HG03571 (cell line): Measurements from ENCODE around the gene CIP2A.
A peak's percentile ranks its signal among the peaks of the same experiment; 100 is the strongest.

Source experiments
- ATAC-seq: cut with Tn5 transposase; IDR thresholded peaks from one replicate; pipeline ENCODE4 v1.9.1; 2021; ENCODE audit not compliant: unreplicated experiment

Gene CIP2A

DNA sequence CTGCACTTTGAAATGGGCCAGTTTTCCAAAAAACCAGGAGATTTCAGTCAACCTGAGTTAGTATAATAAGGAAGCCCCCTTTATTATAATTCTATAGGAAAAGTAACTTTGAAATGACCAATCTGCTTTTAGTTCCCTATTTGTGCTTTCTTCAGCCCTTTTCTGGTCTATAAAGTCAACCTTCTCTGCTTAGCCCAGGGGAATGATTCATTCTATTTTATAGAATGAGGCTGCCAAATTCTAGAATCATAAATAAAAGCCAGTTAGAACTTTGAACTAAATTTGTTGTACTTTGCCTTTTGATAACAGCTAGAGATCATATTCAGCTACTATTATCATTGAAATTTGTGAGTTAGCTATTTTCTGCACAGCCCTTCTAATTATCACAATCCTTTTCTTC, 24.7 kb downstream of the CIP2A start:
- no peak for ATAC-seq

DNA sequence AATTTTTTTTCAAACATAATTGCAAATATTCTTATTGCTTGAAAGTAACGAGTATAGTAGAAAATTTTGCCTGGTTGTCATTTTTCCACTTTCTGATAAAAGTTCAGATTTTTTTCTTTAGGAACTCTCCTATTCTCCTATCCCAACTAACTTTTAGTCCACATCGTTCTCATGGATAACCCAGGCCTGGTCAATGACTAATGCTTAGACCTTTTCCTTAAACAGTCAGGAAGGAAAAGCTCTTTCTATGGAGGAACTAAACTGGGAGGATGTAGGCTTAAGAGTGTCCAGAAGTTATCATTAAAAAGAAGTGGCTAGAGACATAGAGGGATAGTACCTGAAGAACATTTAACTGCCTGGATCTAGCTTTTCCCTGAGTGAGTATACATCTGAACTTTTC, 26.7 kb downstream of the CIP2A start:
- no peak for ATAC-seq

DNA sequence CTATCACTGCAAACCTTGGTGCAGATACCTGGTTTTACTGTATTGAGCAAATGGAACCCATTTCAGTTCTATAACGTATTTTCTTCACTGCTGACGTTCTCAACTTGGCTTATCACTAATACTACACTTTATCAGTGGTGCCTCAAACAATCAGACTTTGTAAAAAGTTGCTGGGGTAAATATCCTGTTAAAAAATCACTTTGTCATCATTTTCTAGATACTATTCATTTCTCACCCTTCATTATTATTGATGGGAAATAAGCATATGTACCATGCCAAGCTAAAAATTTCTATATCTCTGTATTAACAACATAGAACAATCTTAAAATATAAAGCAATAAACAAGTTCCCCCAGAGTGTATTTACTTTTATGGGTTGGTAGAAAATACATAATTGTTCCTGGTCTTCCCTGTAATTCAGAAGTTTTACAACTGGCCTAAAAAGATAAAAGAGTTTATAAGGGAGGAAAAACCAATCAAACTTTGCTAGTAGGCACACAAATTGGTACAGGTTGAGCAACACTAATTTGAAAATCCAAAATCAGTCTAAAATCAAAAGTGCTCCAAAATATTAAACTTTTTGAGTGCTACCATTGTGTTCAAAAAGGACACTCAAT, 33.2 kb downstream of the CIP2A start:
- ATAC-seq: no peak

GRCh38 chr3:108554913-108555571, 34.2 kb downstream of the CIP2A start:
- no peak for ATAC-seq

- no peak for ATAC-seq
Measured at GRCh38 chr3:108554229-108554628, 35.0 kb downstream of the CIP2A start.

GRCh38 chr3:108552267-108553159, 36.7 kb downstream of the CIP2A start:
- peak; percentile 47 for ATAC-seq

DNA sequence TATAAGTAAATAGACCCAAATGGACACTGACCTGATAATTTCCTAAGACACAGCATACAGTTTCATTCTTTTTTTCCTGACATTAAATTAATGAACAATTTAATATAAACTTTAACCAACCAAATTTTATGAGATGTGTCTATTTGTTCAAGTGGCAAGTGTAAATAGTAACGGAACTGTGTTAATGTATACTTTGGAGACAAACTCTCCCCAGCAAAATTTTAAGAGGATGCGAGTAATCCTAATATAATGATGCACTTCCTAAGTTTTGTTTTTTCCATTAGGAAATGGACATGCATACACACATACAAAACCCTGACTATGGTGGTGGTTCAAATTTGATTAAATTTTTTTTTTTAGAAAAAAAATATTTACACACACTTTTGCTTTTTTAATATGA, 40.4 kb downstream of the CIP2A start:
- ATAC-seq: no peak

GRCh38 chr3:108548304-108548703, 40.9 kb downstream of the CIP2A start:
- ATAC-seq: no peak

DNA sequence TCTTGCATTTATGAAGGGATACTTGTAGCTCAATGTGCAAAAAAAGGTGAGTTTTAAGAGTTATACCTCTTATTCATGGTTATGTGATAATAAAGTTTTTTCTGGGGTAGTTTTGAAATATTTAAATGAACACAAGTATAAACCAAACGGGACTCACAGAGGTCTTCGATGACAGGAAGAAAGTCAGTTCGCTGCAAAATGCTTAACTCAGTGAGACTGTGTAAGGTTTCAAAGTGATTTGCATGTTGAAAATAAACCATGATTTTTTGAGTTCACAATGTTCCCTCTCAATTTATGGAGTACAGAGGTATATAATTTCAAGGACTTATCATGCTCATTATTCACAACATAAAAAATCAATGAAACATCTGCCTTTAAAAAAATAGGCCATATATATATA, 42.5 kb downstream of the CIP2A start:
- no peak for ATAC-seq

GRCh38 chr3:108546247-108546646, 43.0 kb downstream of the CIP2A start:
- no peak for ATAC-seq

DNA sequence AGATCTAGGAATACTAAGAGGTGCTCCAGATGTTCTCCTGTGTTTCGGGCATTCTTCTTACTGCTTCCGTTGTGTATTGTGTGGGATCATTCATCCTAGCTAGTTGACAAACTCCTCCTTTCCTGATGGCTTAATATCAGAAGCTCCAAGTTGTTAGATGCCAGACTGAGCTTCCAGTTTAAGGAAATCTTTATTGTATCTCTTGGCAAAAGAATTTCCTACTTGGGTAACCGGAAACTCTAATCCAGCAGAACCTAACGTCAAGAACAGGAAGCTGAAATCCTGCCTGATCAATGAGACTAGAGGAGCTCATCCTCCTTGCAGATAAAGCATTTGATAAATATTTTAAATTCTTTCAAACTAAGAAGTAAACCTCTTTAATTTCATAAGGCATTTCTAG, 51.2 kb downstream of the CIP2A start:
- no peak for ATAC-seq

DNA sequence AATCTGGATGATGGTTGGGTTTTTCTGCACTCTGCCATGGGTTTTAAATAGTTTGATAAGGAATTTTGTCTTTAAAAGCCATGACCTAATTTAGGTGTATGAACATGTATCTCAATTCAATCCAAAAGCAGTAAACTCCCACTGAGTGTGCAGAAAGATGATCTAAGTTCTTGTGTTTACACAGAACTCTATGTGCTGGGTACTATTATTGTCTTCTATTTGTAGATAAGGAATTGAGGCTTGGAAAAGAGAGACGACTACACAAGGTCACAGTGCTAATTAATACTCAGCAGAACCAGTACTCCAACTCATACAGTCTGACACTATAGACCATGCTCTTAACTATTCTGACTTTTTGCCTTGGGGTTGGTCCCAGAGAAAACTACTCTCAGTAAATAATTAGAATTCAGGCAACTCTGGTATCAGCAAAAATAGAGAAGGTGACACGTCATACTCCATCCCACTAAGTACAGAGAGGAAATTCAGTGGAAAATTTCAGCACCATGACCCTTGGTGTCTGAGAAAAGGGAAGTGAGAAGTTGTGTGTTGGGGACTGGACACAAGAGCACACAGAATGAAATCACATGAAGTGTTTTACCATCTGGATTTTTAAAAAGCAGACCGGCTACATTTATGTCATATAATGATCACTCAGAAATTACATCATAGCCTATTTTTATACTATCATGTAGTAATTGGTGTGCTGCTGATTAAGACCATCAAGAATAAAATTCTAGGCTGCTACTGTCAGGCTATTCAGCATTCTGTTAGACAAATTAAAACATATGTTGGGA, 60.6 kb downstream of the CIP2A start:
- peak; percentile 87 for ATAC-seq

DNA sequence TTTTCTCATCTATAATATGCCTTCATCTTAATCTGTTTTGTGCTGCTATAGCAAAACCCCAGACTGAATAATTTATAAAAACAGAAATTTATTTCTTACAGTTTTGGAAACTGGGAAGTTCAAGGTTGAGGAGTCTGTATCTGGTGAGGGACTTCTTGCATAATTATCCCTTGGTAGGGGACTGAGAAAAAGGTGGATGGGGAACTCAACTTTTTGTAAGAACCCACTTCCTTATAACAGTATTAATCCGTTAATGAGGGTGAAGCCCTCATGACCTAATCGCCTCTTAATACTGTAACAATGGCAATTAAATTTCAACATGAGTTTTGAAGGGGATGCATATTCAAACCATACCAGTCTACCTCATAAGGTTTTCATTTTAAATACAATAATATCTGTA, 61.4 kb downstream of the CIP2A start:
- ATAC-seq: no peak

- no peak for ATAC-seq
Measured at GRCh38 chr3:108527109-108527508, 62.1 kb downstream of the CIP2A start.

DNA sequence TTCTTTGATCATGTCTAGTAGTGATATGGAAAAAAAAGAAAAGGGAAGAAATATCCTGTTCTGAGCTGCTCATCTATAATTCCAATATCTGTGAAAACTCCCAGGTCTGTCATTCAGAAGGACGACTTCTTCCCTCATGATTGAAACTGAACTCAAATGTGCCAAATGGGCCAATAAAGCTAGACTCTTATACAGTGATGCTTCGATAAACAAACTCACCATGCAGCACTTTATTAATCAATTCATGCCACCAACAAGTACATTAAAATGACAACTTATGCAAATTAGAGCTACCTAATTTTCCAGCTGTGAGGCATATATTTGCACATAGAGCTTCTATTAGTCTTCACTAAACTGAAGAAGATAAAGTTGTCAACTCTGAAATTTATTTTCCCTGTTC, 63.3 kb downstream of the CIP2A start:
- ATAC-seq: no peak

DNA sequence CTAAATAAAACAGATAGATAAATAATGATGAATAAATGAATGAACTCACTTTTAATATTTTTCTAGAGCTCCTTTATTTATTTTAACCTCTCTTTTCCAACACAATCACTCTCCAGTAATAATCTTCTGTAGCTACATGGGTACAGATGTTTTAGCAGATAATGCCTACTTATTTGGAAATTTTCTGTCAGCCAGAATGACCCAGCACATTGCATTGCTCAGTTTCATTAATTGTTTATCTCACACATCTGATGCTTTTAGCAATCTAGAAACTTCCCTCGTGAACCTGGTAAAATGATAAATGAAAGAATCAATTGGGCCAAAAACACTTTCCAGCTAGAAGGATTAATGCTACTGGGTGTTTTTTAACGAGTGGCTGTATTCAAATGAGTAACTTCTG, 64.0 kb downstream of the CIP2A start:
- no peak for ATAC-seq

DNA sequence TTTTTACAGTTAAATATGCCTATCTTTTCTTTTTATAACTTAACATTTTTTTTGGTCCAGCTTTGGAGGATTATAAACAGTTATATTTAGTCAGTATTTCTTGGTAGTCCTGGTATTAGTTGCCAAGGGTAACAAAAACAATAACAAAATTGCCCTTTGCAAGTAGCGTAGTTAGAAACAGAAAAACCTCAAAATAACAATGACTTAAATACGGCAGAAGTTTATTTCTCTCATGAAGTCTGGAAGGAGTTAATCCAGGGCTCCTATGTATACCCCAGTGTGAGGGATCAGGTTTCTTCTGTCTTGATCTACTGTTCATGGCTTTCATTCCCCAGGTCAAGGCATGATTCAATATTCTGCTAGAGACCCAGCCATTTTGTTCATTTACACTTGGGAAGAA, 64.7 kb downstream of the CIP2A start:
- no peak for ATAC-seq

GRCh38 chr3:108518895-108519294, 70.3 kb downstream of the CIP2A start:
- ATAC-seq: no peak

GRCh38 chr3:108516881-108517280, 72.4 kb downstream of the CIP2A start:
- no peak for ATAC-seq

- ATAC-seq: no peak
Measured at GRCh38 chr3:108513961-108514360, 75.3 kb downstream of the CIP2A start.

GRCh38 chr3:108512671-108513070, 76.6 kb downstream of the CIP2A start:
- ATAC-seq: no peak
